HepG2 (cell line): Measurements from ENCODE around the gene SEC11A. TPM values are rescaled to one million over a fixed set of nuclear protein-coding genes. Genes with fewer than 3 reads are reported as not detected.

Experiments
- AGO1 ChIP-seq: fragments of 200-400 bp; formaldehyde crosslinking; IDR thresholded peaks from 2 replicates; pipeline ENCODE4 v1.6.1; 2017; ENCODE audit warnings: mild to moderate bottlenecking, low read depth, low read length, moderate library complexity; ENCODE audit not compliant: poor library complexity, severe bottlenecking
- ARHGAP35 ChIP-seq: sonication (generic); formaldehyde crosslinking; IDR thresholded peaks from 2 replicates; pipeline ENCODE4 v1.9.0; 2022; ENCODE audit warnings: mild to moderate bottlenecking, inconsistent platforms, moderate library complexity, missing genetic modification reagents, borderline replicate concordance
- HDAC2 ChIP-seq: sonication (generic); formaldehyde crosslinking; IDR thresholded peaks from 2 replicates; pipeline ENCODE4 v1.4.0; 2020; ENCODE audit warnings: missing genetic modification reagents
- RARA ChIP-seq: IDR thresholded peaks from 2 replicates; pipeline ENCODE4 v1.6.1; 2016; ENCODE audit warnings: missing genetic modification reagents, missing compliant biosample characterization
- SP5 ChIP-seq: IDR thresholded peaks from 2 replicates; pipeline ENCODE4 v1.6.1; 2016; ENCODE audit warnings: low read depth, borderline replicate concordance
- YY1 ChIP-seq: IDR thresholded peaks from 2 replicates; pipeline ENCODE4 v1.6.1; 2011; ENCODE audit warnings: low read length, low read depth, moderate library complexity, mild to moderate bottlenecking; ENCODE audit not compliant: insufficient read depth, insufficient replicate concordance
- ZIK1 ChIP-seq: sonication (generic); formaldehyde crosslinking; IDR thresholded peaks from 2 replicates; pipeline ENCODE4 v1.5.0; 2020; ENCODE audit warnings: mild to moderate bottlenecking, low read depth, missing genetic modification reagents, borderline replicate concordance
- ZNF12 ChIP-seq: sonication (generic); formaldehyde crosslinking; IDR thresholded peaks from 2 replicates; pipeline ENCODE4 v1.5.0; 2020; ENCODE audit warnings: missing genetic modification reagents
- ZNF383 ChIP-seq: sonication (generic); formaldehyde crosslinking; IDR thresholded peaks from 2 replicates; pipeline ENCODE4 v1.4.0; 2020; ENCODE audit warnings: missing genetic modification reagents, mild to moderate bottlenecking, borderline replicate concordance
- ZNF543 ChIP-seq: sonication (generic); formaldehyde crosslinking; IDR thresholded peaks from 2 replicates; pipeline ENCODE4 v1.4.0; 2020; ENCODE audit warnings: mild to moderate bottlenecking, missing genetic modification reagents
- ZNF605 ChIP-seq: sonication (generic); formaldehyde crosslinking; IDR thresholded peaks from 2 replicates; pipeline ENCODE4 v1.8.0; 2022; ENCODE audit warnings: mild to moderate bottlenecking, missing genetic modification reagents
- ZNF629 ChIP-seq: sonication (generic); formaldehyde crosslinking; conservative IDR thresholded peaks from 2 replicates; pipeline ENCODE4 v1.5.0; 2020; ENCODE audit warnings: missing genetic modification reagents
- ZNF83 ChIP-seq: sonication (generic); formaldehyde crosslinking; IDR thresholded peaks from 2 replicates; pipeline ENCODE4 v1.4.0; 2020; ENCODE audit warnings: missing genetic modification reagents, mild to moderate bottlenecking, borderline replicate concordance
- polyA plus RNA-seq, 8 experiments: library from polyadenylated mRNA; depleted of rRNA in 3 of 8; stranded (reverse) in 7 of 8; unstranded in 1 of 8; fragments of >200 nt; fragmentation: Illumina TruSeq in 4 of 8; extraction: Trizol in 4 of 8; gene quantifications; 2 replicates each; pipeline versions ENCODE4 v1.2.1 to v1.2.3, GENCODE V29; 2011 to 2016; ENCODE audit warnings: low read depth in 4 of 8, missing spikeins in 1 of 8, mixed read lengths in 1 of 8; ENCODE audit not compliant: insufficient read depth in 1 of 8
- total RNA-seq, 5 experiments: library from RNA; depleted of rRNA; stranded (reverse); fragments of >200 nt; fragmentation: Illumina TruSeq; extraction: Trizol; gene quantifications; 2 replicates each; pipeline ENCODE4 v1.2.3, GENCODE V29; 2016; ENCODE audit warnings: low read depth in 1 of 5
- TF ChIP-seq, protein P1 (sequence below): sonication (generic); formaldehyde crosslinking; IDR thresholded peaks from 2 replicates; pipeline ENCODE4 v1.4.0; 2020; ENCODE audit warnings: missing genetic modification reagents
- TF ChIP-seq, protein P2 (sequence below): sonication (generic); formaldehyde crosslinking; IDR thresholded peaks from 2 replicates; pipeline ENCODE4 v1.5.1; 2020; ENCODE audit warnings: missing genetic modification reagents, mild to moderate bottlenecking, borderline replicate concordance
- TF ChIP-seq, protein P3 (sequence below): sonication (generic); formaldehyde crosslinking; IDR thresholded peaks from 2 replicates; pipeline ENCODE4 v1.4.0; 2020; ENCODE audit warnings: missing genetic modification reagents
- TF ChIP-seq, protein P4 (sequence below): sonication (generic); formaldehyde crosslinking; IDR thresholded peaks from 2 replicates; pipeline ENCODE4 v1.5.0; 2020; ENCODE audit warnings: missing genetic modification reagents

SEC11A gene
- total and polyA plus RNA-seq, 2 of the 13 experiments (the other 11 are each of a cell fraction or from before 2014, with no cell fraction given): 141 to 230 TPM

DNA sequence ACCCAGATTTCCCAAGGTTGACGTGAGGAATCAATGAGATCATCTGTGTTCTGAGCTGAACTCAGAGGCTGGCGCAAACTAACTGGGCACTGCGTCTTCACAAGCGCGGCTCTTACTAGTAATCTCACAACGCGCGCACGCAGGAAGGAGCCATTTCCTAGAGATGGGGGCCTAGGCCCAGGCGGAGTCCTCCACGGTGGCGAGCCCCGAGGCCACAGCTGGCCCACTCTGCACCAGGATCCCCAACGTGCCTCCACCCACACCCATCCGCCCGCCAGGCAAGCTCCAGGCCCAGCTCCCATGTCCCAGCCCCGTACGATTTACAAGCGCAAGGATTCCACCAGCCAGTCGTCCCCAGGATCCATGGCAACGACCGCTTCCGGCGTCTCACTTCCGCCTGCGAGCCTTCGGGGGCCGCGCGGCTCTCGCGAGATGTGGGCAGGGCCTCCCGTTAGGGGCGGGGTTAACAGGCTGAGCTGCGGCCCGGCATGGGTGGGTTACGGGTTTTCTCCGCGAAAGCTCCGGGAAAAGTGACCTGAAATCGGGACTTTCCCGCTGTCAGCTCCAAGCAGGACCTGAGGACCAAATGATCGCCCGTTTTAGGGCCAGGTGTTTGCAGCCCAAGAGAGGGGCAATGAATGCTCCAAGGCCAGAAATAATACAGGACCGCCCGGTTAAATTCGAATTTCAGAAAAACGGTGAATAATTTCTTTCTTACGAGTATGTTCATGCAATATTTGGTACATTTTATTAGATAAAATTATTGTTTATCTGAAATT, 61.8 kb downstream of the SEC11A start, which contains the start of gene WDR73 (continued):
- TF ChIP-seq YY1 (peak; percentile 24), AGO1 (peak; percentile 89), SP5 (CRISPR knock-in tag) (peak; percentile 77), ZNF629 (CRISPR knock-in tag) (0 out of 2 replicates have a peak, but pooled peaks have one; percentile 18), ZNF12 (no peak), ZNF543 (peak; percentile 20; the same call in 1 of the 2 replicates), ZNF383 (CRISPR knock-in tag) (no peak), ARHGAP35 (CRISPR knock-in tag) (peak; percentile 63; the same call in 1 of the 2 replicates), HDAC2 (peak; percentile 61; the same call in 1 of the 2 replicates), ZNF605 (CRISPR knock-in tag) (peak; percentile 88), ZIK1 (CRISPR knock-in tag) (peak; percentile 61; the same call in 1 of the 2 replicates), RARA (no peak; the same call in 1 of the 2 replicates), ZNF83 (CRISPR knock-in tag) (no peak; the same call in 1 of the 2 replicates)
- TF ChIP-seq, protein P1, sequence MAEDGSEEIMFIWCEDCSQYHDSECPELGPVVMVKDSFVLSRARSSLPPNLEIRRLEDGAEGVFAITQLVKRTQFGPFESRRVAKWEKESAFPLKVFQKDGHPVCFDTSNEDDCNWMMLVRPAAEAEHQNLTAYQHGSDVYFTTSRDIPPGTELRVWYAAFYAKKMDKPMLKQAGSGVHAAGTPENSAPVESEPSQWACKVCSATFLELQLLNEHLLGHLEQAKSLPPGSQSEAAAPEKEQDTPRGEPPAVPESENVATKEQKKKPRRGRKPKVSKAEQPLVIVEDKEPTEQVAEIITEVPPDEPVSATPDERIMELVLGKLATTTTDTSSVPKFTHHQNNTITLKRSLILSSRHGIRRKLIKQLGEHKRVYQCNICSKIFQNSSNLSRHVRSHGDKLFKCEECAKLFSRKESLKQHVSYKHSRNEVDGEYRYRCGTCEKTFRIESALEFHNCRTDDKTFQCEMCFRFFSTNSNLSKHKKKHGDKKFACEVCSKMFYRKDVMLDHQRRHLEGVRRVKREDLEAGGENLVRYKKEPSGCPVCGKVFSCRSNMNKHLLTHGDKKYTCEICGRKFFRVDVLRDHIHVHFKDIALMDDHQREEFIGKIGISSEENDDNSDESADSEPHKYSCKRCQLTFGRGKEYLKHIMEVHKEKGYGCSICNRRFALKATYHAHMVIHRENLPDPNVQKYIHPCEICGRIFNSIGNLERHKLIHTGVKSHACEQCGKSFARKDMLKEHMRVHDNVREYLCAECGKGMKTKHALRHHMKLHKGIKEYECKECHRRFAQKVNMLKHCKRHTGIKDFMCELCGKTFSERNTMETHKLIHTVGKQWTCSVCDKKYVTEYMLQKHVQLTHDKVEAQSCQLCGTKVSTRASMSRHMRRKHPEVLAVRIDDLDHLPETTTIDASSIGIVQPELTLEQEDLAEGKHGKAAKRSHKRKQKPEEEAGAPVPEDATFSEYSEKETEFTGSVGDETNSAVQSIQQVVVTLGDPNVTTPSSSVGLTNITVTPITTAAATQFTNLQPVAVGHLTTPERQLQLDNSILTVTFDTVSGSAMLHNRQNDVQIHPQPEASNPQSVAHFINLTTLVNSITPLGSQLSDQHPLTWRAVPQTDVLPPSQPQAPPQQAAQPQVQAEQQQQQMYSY: peak; percentile 64; the same call in 1 of the 2 replicates
- TF ChIP-seq, protein P2, sequence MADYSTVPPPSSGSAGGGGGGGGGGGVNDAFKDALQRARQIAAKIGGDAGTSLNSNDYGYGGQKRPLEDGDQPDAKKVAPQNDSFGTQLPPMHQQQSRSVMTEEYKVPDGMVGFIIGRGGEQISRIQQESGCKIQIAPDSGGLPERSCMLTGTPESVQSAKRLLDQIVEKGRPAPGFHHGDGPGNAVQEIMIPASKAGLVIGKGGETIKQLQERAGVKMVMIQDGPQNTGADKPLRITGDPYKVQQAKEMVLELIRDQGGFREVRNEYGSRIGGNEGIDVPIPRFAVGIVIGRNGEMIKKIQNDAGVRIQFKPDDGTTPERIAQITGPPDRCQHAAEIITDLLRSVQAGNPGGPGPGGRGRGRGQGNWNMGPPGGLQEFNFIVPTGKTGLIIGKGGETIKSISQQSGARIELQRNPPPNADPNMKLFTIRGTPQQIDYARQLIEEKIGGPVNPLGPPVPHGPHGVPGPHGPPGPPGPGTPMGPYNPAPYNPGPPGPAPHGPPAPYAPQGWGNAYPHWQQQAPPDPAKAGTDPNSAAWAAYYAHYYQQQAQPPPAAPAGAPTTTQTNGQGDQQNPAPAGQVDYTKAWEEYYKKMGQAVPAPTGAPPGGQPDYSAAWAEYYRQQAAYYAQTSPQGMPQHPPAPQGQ (CRISPR knock-in tag): peak; percentile 82; the same call in 1 of the 2 replicates
- TF ChIP-seq, protein P3, sequence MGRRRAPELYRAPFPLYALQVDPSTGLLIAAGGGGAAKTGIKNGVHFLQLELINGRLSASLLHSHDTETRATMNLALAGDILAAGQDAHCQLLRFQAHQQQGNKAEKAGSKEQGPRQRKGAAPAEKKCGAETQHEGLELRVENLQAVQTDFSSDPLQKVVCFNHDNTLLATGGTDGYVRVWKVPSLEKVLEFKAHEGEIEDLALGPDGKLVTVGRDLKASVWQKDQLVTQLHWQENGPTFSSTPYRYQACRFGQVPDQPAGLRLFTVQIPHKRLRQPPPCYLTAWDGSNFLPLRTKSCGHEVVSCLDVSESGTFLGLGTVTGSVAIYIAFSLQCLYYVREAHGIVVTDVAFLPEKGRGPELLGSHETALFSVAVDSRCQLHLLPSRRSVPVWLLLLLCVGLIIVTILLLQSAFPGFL: 0 out of 2 replicates have a peak, but pooled peaks have one; percentile 30
- TF ChIP-seq, protein P4, sequence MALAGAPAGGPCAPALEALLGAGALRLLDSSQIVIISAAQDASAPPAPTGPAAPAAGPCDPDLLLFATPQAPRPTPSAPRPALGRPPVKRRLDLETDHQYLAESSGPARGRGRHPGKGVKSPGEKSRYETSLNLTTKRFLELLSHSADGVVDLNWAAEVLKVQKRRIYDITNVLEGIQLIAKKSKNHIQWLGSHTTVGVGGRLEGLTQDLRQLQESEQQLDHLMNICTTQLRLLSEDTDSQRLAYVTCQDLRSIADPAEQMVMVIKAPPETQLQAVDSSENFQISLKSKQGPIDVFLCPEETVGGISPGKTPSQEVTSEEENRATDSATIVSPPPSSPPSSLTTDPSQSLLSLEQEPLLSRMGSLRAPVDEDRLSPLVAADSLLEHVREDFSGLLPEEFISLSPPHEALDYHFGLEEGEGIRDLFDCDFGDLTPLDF: peak; percentile 69
